NCI-H774 (cell line): ENCODE data around the gene MOAP1.
"Not testable (repeated sequence)": the region's sequence is repeated elsewhere in the genome, so short reads cannot be mapped to it uniquely, and the experiment has no call there.

Experiments
- DNase-seq: peaks from one replicate; lab custom pipeline; 2025; lab: John Stamatoyannopoulos, UW

The MOAP1 gene

GRCh38 chr14:93184391-93185348 lies at the start of gene MOAP1, which contains the start of gene LYSET:
Gene MOAP1 (minus strand): TSS chr14:93184897. CDS start chr14:93184242, 655 bp downstream.
Gene LYSET (plus strand): TSS chr14:93185317. CDS start chr14:93185406, 89 bp downstream.
- DNase-seq: peak; percentile 84

- DNase-seq: not testable (repeated sequence)
Observed at GRCh38 chr14:93233078-93233477, 48.4 kb upstream of the MOAP1 start.

GRCh38 chr14:93232159-93232558 lies 47.5 kb upstream of the MOAP1 start:
- no peak for DNase-seq

- no peak for DNase-seq
Observed at GRCh38 chr14:93231129-93231979, 46.7 kb upstream of the MOAP1 start.

GRCh38 chr14:93230539-93230938 lies 45.8 kb upstream of the MOAP1 start:
- no peak for DNase-seq

- DNase-seq: no peak
Observed at GRCh38 chr14:93228550-93228949, 43.9 kb upstream of the MOAP1 start.

GRCh38 chr14:93223565-93223964 lies 38.9 kb upstream of the MOAP1 start:
- no peak for DNase-seq

- no peak for DNase-seq
Observed at GRCh38 chr14:93220509-93220908, 35.8 kb upstream of the MOAP1 start.

GRCh38 chr14:93219103-93219726 lies 34.5 kb upstream of the MOAP1 start:
- peak; percentile 21 for DNase-seq

- DNase-seq: no peak
Observed at GRCh38 chr14:93214598-93214997, 29.9 kb upstream of the MOAP1 start.

GRCh38 chr14:93212432-93212831 lies 27.7 kb upstream of the MOAP1 start:
- DNase-seq: no peak

- DNase-seq: peak; percentile 12
Observed at GRCh38 chr14:93207468-93208308, 23.0 kb upstream of the MOAP1 start.

GRCh38 chr14:93206793-93207467 lies 22.2 kb upstream of the MOAP1 start, which contains the start of the genes GON7 and UBR7:
Gene GON7 (minus strand): TSS chr14:93207065. CDS start chr14:93207037, 28 bp downstream.
Gene UBR7 (plus strand): TSS chr14:93207256. CDS start chr14:93207292, 36 bp downstream.
- DNase-seq: peak; percentile 98

GRCh38 chr14:93201155-93201704 lies 16.5 kb upstream of the MOAP1 start:
- DNase-seq: no peak

- no peak for DNase-seq
Observed at GRCh38 chr14:93200553-93200952, 15.9 kb upstream of the MOAP1 start.

- DNase-seq: no peak
Observed at GRCh38 chr14:93199031-93199430, 14.3 kb upstream of the MOAP1 start.

- no peak for DNase-seq
Observed at GRCh38 chr14:93195316-93195999, 10.8 kb upstream of the MOAP1 start.

GRCh38 chr14:93186956-93187355 lies 2.3 kb upstream of the MOAP1 start:
- DNase-seq: no peak

GRCh38 chr14:93186466-93186865 lies 1.8 kb upstream of the MOAP1 start:
- DNase-seq: no peak

- DNase-seq: no peak
Observed at GRCh38 chr14:93185349-93185720, 638 bp upstream of the MOAP1 start.
